Kidney (tissue), 14 donors: ENCODE results near the gene TIAL1. TPM values are rescaled to one million over a fixed set of nuclear protein-coding genes. Genes with fewer than 3 reads are reported as not detected.

Experiments
- DNase-seq, 5 donors: peaks; one replicate each; pipeline ENCODE4 v3.0.0-alpha.2; 2013 to 2020
- FAIRE-seq: peaks from 2 replicates; lab custom pipeline; 2012; peaks lifted over from hg19 to GRCh38; lab: Jason Lieb, UNC
- H3K27ac ChIP-seq, 2 donors: one replicate each; pipeline ENCODE4 v1.7.0; 2013; ENCODE audit warnings: low read depth in 2 of 2, low read length in 2 of 2, inconsistent platforms in 1 of 2
- H3K27me3 ChIP-seq: one replicate; pipeline ENCODE4 v1.7.1; 2013; ENCODE audit warnings: low read length, inconsistent platforms; ENCODE audit not compliant: control insufficient read depth, insufficient read depth
- H3K36me3 ChIP-seq, 3 donors: one replicate each; pipeline versions ENCODE4 v1.7.0 to v1.7.1; 2013; ENCODE audit warnings: low read length in 3 of 3, control low read depth in 1 of 3, inconsistent platforms in 1 of 3; ENCODE audit not compliant: insufficient read depth in 3 of 3, control insufficient read depth in 2 of 3
- H3K4me1 ChIP-seq, 3 donors: one replicate each; pipeline versions ENCODE4 v1.7.0 to v1.7.1; 2013; ENCODE audit warnings: low read length in 3 of 3, inconsistent platforms in 1 of 3, low read depth in 1 of 3; ENCODE audit not compliant: control insufficient read depth in 2 of 3, insufficient read depth in 2 of 3
- H3K4me3 ChIP-seq, 3 donors: one replicate each; pipeline versions ENCODE4 v1.7.0 to v1.8.1; 2013; ENCODE audit warnings: low read length in 3 of 3, control low read depth in 1 of 3, inconsistent platforms in 1 of 3
- H3K9ac ChIP-seq, 3 donors: one replicate each; pipeline versions ENCODE4 v1.7.0 to v1.7.1; 2013; ENCODE audit warnings: low read length in 3 of 3, control low read depth in 1 of 3, inconsistent platforms in 1 of 3
- H3K9me3 ChIP-seq, 3 donors: one replicate each; pipeline versions ENCODE4 v1.7.0 to v1.7.1; 2013; ENCODE audit warnings: low read length in 3 of 3, control low read depth in 1 of 3, inconsistent platforms in 1 of 3; ENCODE audit not compliant: control insufficient read depth in 2 of 3, insufficient read depth in 1 of 3
- intact Hi-C: fragments of 100-400 bp; cut with DNase I; formaldehyde crosslinking; loops from one replicate; pipeline ENCODE4 v1.11.1; 2022
- polyA plus RNA-seq: library from polyadenylated mRNA; stranded (reverse); fragments of 350-450 nt; fragmentation: Illumina TruSeq; extraction: RNeasy Lipid Tissue Mini Kit (QIAGEN cat#74804); gene quantifications from one replicate; pipeline ENCODE4 v1.2.3, GENCODE V29; 2014; ENCODE audit warnings: low read depth, low replicate concordance; ENCODE audit not compliant: insufficient read depth
- total RNA-seq: library from RNA; stranded (reverse); fragmentation: NEBNext Ultra II Directional; extraction: Animal tissue kit (Norgen Biotek cat#: 25700); gene quantifications from one replicate; pipeline ENCODE4 v1.2.1, GENCODE V29; 2021
- TF ChIP-seq, protein P1 (sequence below): IDR thresholded peaks from 3 replicates; pipeline ENCODE4 v1.5.1; 2012; ENCODE audit warnings: mild to moderate bottlenecking, moderate library complexity, borderline replicate concordance; ENCODE audit not compliant: insufficient read depth; ENCODE audit errors: extremely low read depth
- donor health status: control.
- donor health status: control.
- donor health status: control.
- donor health status: control.
- donor health status: control.
- donor health status: DM: yes; HTN: yes; CAD: no.
- donor health status: Normal renal cell carcinoma (clear cell type).

The TIAL1 gene
- total and polyA plus RNA-seq, 2 donors from 2014 or later = 46.7 to 88.8 TPM

DNA sequence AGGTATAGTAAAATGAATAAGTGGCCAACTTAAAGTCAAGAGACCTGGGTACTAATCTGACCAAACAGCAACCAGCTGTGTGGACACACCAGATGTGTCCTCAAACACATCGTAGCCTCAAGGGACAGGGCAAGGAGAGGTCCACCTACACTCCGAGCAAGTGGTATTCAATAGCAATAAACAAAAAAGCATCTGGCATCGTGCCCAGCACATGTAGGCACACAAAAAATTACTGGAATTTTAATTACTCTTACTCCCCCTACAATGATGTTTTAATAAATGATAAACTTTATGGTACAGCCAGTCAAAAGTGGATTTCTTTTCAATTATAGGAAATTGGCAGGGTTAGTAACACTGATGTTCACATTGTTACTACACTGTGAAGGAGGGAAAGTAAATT is 50.8 kb downstream of the TIAL1 start:
- Histone ChIP-seq H3K27ac (no peak overlapping the region), H3K4me1 (peaks cover 0 to 3% (median 2%) of the 10 kb centered on the region in 3 donors), H3K36me3 (no peaks in the 10 kb centered on the region), H3K4me3 (no peak overlapping the region), H3K9ac (no peak overlapping the region), H3K27me3 (no peaks in the 10 kb centered on the region), H3K9me3 (no peaks in the 10 kb centered on the region)
- TF ChIP-seq, protein P1, sequence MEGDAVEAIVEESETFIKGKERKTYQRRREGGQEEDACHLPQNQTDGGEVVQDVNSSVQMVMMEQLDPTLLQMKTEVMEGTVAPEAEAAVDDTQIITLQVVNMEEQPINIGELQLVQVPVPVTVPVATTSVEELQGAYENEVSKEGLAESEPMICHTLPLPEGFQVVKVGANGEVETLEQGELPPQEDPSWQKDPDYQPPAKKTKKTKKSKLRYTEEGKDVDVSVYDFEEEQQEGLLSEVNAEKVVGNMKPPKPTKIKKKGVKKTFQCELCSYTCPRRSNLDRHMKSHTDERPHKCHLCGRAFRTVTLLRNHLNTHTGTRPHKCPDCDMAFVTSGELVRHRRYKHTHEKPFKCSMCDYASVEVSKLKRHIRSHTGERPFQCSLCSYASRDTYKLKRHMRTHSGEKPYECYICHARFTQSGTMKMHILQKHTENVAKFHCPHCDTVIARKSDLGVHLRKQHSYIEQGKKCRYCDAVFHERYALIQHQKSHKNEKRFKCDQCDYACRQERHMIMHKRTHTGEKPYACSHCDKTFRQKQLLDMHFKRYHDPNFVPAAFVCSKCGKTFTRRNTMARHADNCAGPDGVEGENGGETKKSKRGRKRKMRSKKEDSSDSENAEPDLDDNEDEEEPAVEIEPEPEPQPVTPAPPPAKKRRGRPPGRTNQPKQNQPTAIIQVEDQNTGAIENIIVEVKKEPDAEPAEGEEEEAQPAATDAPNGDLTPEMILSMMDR = no peak
- no peak for FAIRE-seq
- DNase-seq = peak in 3 of 5 donors; percentile 37 to 67 (median 65)
- intact Hi-C loops = no loop called here

DNA sequence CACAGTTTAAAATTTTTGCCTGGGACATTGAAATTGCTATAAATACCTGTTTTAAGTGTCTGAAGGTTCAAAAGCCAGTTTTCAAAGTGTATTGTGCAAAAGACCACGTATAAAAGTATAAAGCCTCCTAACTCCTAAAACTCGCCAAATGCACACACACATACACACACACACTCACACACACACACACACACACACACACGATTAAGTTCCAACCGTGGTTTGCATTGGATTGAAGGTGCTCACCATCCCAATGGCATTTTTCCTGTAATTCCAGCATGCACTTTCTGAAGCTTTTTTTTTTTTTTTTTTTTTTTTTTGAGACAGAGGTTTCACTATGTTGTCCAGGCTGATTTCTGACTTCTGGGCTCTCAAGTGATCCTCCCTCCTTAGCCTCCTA is 51.5 kb downstream of the TIAL1 start:
- TF ChIP-seq, protein P1 = no peak
- H3K9ac ChIP-seq = no peak overlapping the region
- FAIRE-seq (no peak), DNase-seq (no peak)
- H3K36me3 ChIP-seq = no peaks in the 10 kb centered on the region
- no peaks in the 10 kb centered on the region for H3K9me3 ChIP-seq
- no peaks in the 10 kb centered on the region for H3K27me3 ChIP-seq
- H3K4me3 ChIP-seq = no peak overlapping the region
- H3K4me1 ChIP-seq = peaks cover 0 to 3% (median 2%) of the 10 kb centered on the region in 3 donors
- H3K27ac ChIP-seq = no peak overlapping the region
- intact Hi-C loops = no loop called here

DNA sequence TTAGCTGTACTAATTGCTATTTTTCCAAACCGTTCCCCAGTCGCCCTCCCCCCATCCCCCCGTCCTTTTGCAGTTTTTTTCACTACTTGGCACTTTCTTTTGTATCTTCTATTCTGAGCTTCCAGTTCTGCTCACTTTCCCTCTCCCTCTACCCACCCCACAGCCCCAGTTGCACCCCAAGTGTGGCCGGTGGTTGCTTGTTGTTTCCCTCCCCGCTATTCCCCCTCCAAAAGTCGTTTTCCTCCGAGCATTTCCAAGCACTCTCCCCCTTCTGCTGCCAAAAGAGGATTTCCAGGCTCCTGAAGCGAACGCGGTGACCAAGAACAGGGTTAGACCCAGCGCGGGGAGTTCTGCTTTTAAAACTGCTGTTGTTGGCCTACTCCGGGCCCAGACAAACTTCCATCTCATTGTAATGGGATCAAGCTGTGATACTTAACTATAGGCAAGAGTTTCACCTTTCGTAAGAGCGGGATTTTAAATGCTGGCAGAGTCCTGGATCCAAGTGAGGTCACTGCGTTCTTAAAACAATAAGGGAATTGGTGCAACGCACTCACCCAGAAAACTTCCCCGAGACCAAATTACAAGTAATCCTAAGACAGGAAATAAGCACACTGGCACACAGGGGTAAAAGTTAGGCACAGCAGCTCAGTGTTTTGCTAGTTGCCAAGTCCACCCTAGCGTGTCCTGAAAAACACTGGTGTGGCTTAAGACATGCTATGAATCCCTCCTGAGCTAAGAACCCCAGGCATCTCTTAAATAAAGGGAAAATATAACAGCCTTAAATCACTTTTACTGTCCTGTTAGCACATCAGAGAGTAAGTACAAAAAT is 52.7 kb downstream of the TIAL1 start:
- no peak overlapping the region for H3K27ac ChIP-seq
- FAIRE-seq (no peak), DNase-seq (peak in 4 of 5 donors; percentile 58 to 86 (median 74))
- no peaks in the 10 kb centered on the region for H3K36me3 ChIP-seq
- no peak overlapping the region for H3K9ac ChIP-seq
- peaks cover 0 to 3% (median 3%) of the 10 kb centered on the region in 3 donors for H3K4me1 ChIP-seq
- intact Hi-C loops = no loop called here
- no peaks in the 10 kb centered on the region for H3K9me3 ChIP-seq
- no peaks in the 10 kb centered on the region for H3K27me3 ChIP-seq
- TF ChIP-seq, protein P1 = no peak
- peak overlapping the region in 1 of 3 donors; percentile 55 for H3K4me3 ChIP-seq
